Mucosa of descending colon (tissue), 3 donors: Measurements from ENCODE around the gene FAM163B. TPM values are rescaled to one million over a fixed set of nuclear protein-coding genes. Genes with fewer than 3 reads are reported as not detected.
A peak's percentile ranks its signal among the peaks of the same experiment; 100 is the strongest.
"Not testable (repeated sequence)": the region's sequence is repeated elsewhere in the genome, so short reads cannot be mapped to it uniquely, and the experiment has no call there.

Experiments
- ATAC-seq: fragments of 200-7000 bp; cut with Tn5 transposase; one replicate; pipeline ENCODE4 v1.9.1; 2020; ENCODE audit warnings: mild to moderate bottlenecking, moderate library complexity
- DNase-seq, 3 donors: peaks; one replicate each; pipeline ENCODE4 v3.0.0-alpha.2; 2020
- H3K36me3 ChIP-seq: fragments of 200-600 bp; one replicate; pipeline ENCODE4 v1.8.0; 2021; ENCODE audit warnings: low read depth, mild to moderate bottlenecking
- H3K4me1 ChIP-seq: fragments of 200-600 bp; one replicate; pipeline ENCODE4 v1.8.0; 2021; ENCODE audit warnings: low read depth, mild to moderate bottlenecking
- H3K4me3 ChIP-seq: fragments of 200-600 bp; one replicate; pipeline ENCODE4 v1.8.0; 2021; ENCODE audit warnings: mild to moderate bottlenecking
- H3K9me3 ChIP-seq: fragments of 200-600 bp; one replicate; pipeline ENCODE4 v1.8.0; 2021; ENCODE audit warnings: mild to moderate bottlenecking
- intact Hi-C, 2 donors: fragments of 100-400 bp; cut with DNase I in 1 of 2; cut with micrococcal nuclease in 1 of 2; formaldehyde crosslinking; loops; one replicate each; pipeline versions ENCODE4 v1.11.0 to v1.11.1; 2022; cut with DNase I, micrococcal nuclease
- total RNA-seq, 3 donors: library from RNA; stranded (reverse); fragmentation: NEBNext Ultra II Directional in 2 of 3; extraction: Animal tissue kit (Norgen Biotek cat#: 25700) in 2 of 3; gene quantifications; one replicate each; pipeline versions ENCODE4 v1.2.1 to v1.2.4, GENCODE V29; 2021 to 2023
- TF ChIP-seq, protein P1 (sequence below): fragments of 200-600 bp; IDR thresholded peaks from one replicate; pipeline ENCODE4 v1.8.0; 2022; ENCODE audit warnings: antibody characterized with exemption, mild to moderate bottlenecking
- donor health status: DM: no; HTN: no; CAD: no; lungs with moderate emphysema.
- donor health status: DM: no; HTN: no; CAD: no.
- donor health status: DM: no; HTN: yes; CAD: no.

Gene FAM163B
- total RNA-seq, 3 donors from 2014 or later = 2.0 to 3.9 (median 3.8) TPM

DNA sequence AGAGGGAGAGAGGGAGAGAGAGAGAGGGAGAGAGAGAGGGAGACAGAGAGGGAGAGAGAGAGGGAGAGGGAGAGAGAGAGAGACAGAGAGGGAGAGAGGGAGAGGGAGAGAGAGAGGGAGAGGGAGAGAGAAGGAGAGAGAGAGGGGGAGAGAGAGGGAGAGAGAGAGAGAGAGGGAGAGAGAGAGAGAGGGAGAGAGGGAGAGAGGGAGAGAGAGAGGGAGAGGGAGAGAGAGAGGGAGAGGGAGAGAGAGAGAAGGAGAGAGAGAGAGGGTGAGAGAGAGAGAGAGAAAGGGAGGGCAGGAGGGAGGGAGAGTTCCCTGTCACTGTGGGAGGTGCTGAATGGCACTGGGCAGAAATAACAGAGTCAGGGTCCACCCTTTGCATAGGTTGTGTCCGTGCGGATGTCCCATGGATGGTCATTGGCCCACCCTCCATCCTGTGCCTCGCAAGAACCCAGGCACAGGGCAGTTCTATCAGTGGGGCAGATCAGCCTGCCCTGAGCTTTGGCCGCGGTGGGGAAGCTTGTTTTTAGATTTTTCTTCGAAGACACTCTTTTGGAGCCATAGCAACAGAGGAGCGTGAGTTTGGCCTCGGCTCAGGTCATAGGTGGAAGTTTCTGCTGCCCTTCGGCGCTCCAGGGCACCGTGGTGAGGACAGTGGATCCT is 44.6 kb downstream of the FAM163B start:
- no peaks in the 10 kb centered on the region for H3K36me3 ChIP-seq
- DNase-seq (no peak), ATAC-seq (no peak)
- no peak overlapping the region for H3K4me3 ChIP-seq
- H3K9me3 ChIP-seq = no peaks in the 10 kb centered on the region
- intact Hi-C loops = no loop called here
- TF ChIP-seq, protein P1, sequence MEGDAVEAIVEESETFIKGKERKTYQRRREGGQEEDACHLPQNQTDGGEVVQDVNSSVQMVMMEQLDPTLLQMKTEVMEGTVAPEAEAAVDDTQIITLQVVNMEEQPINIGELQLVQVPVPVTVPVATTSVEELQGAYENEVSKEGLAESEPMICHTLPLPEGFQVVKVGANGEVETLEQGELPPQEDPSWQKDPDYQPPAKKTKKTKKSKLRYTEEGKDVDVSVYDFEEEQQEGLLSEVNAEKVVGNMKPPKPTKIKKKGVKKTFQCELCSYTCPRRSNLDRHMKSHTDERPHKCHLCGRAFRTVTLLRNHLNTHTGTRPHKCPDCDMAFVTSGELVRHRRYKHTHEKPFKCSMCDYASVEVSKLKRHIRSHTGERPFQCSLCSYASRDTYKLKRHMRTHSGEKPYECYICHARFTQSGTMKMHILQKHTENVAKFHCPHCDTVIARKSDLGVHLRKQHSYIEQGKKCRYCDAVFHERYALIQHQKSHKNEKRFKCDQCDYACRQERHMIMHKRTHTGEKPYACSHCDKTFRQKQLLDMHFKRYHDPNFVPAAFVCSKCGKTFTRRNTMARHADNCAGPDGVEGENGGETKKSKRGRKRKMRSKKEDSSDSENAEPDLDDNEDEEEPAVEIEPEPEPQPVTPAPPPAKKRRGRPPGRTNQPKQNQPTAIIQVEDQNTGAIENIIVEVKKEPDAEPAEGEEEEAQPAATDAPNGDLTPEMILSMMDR = no peak
- H3K4me1 ChIP-seq = peaks cover 9% of the 10 kb centered on the region

DNA sequence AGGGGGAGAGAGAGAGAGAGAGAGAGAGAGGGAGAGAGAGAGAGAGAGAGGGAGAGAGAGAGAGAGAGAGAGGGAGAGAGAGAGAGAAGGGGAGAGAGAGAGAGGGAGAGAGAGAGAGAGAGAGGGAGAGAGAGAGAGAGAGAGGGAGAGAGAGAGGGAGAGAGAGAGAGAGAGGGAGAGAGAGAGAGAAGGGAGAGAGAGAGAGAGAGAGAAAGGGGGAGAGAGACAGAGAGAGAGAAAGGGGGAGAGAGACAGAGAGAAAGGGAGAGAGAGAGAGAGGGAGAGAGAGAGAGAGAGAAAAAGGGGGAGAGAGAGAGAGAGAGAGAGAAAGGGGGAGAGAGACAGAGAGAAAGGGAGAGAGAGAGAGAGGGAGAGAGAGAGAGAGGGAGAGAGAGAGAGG is 45.4 kb downstream of the FAM163B start:
- H3K4me1 ChIP-seq, H3K9me3 ChIP-seq, ATAC-seq, intact Hi-C loops, H3K36me3 ChIP-seq, DNase-seq, H3K4me3 ChIP-seq: not testable (repeated sequence)

DNA sequence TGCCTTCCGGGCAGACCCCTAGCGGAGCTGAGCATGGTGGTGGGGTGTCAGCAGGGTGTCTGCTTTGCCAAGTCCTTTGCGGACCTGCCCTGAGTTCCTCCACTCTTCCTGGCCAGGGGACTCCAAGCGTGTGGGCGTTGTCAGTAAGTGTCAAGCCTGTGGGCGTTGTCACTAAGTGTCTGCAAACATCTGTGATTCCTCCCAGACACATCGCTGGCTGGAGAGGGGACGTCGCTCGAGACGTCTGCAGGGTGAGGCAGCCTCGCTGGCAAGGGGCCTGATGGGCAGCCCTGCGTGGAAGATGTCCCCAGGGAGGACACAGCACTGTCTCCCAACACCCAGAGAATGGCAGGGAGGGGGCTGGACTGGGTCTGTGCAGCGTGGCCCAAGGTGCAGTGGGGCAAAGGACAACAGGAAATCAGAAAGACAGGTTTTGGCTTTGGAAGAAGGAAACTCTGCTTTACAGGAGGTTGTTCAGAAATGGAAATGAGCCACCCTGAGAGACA is 45.8 kb downstream of the FAM163B start:
- DNase-seq (peak; percentile 71 to 73 (median 72)), ATAC-seq (peak; percentile 90)
- H3K4me3 ChIP-seq = no peak overlapping the region
- TF ChIP-seq, protein P1 = no peak
- H3K4me1 ChIP-seq = peaks cover 9% of the 10 kb centered on the region
- H3K9me3 ChIP-seq = no peaks in the 10 kb centered on the region
- intact Hi-C loops = no loop called here
- H3K36me3 ChIP-seq = no peaks in the 10 kb centered on the region

DNA sequence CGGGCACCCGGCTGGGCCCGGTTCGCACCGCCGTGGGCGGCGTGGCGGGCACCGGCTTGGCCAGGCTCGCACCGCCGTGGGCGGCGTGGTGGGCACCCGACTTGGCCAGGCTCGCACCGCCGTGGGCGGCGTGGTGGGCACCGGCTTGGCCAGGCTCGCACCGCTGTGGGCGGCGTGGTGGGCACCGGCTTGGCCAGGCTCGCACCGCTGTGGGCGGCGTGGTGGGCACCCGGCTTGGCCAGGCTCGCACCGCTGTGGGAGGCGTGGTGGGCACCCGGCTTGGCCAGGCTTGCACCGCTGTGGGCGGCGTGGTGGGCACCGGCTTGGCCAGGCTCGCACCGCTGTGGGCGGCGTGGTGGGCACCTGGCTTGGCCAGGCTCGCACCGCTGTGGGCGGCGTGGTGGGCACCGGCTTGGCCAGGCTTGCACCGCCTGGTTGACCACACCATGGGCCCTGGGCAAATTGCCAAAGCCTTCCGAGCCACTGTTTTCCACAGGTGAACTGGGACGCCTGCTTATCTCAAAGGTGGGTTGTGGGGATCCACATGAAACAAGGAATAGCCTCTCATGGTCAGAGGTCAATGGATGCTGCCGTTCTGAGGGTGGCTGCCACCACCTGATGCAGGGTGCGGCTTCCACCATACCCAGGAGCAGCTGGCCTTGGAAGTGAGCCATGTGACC is 46.4 kb downstream of the FAM163B start:
- no peaks in the 10 kb centered on the region for H3K36me3 ChIP-seq
- no peak overlapping the region for H3K4me3 ChIP-seq
- peaks cover 12% of the 10 kb centered on the region for H3K4me1 ChIP-seq
- TF ChIP-seq, protein P1 = no peak
- no peak for DNase-seq
- intact Hi-C loops = no loop called here
- ATAC-seq = no peak
- no peaks in the 10 kb centered on the region for H3K9me3 ChIP-seq

DNA sequence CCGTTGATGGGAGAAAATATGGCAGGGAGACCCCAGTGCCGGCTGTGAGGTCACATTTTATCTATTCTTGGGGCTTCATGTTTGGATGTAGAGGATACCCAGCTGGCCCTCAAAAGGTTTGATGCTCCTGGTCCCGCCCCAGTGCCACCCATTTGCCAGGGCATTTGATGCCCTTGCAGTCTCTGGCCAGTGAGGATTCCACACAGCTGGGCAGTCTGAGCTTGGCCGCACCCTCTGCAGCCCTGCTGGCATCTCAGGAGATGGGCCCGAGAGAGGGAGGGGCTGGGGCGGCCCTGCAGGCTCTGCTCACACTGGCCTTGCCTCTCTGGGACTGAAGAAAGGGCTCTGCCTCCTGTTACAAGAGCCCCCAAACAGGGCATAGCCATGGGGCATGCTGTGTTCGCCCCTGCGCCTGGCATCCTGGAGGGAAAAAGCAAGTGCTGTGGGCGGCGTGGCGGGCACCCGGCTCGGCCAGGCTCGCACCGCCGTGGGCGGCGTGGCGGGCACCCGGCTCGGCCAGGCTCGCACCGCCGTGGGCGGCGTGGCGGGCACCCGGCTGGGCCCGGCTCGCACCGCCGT is 47.1 kb downstream of the FAM163B start:
- Histone ChIP-seq H3K9me3 (no peaks in the 10 kb centered on the region), H3K4me1 (peaks cover 14% of the 10 kb centered on the region), H3K36me3 (no peaks in the 10 kb centered on the region), H3K4me3 (no peak overlapping the region)
- TF ChIP-seq, protein P1 = no peak
- DNase-seq (no peak), ATAC-seq (no peak)
- intact Hi-C loops = no loop called here

DNA sequence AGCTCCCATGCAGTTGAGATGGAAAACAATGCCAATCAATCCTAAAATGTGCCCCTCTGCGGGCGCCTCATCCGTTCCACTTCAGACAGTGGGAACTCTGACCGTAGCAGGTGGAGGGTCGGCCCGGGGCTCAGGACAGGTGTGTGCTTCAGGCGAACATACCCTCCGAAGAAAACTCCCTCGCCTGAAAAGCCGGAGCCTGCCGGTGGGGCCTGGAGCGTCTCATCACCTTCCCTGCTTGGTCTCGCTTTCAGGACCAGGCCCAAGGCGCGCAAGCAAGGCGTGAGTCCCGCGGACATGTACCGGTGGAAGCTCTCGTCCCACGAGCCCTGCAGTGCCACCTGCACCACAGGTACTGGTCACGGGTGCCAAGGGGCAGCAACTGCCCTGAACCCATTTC is 48.2 kb downstream of the FAM163B start:
- TF ChIP-seq, protein P1 = no peak
- no peak overlapping the region for H3K4me3 ChIP-seq
- no peaks in the 10 kb centered on the region for H3K36me3 ChIP-seq
- no peaks in the 10 kb centered on the region for H3K9me3 ChIP-seq
- ATAC-seq (no peak), DNase-seq (no peak)
- peaks cover 14% of the 10 kb centered on the region for H3K4me1 ChIP-seq
- intact Hi-C loops = no loop called here
